Liver (tissue), 9 donors: ENCODE results near the gene ARSJ. TPM values are rescaled to one million over a fixed set of nuclear protein-coding genes. Genes with fewer than 3 reads are reported as not detected.

Experiments used
- DNase-seq: peaks from one replicate; pipeline ENCODE4 v3.0.0-alpha.2; 2017; ENCODE audit warnings: low spot score
- H3K27ac ChIP-seq, 2 donors: one replicate each; pipeline ENCODE4 v1.7.0; 2013; ENCODE audit warnings: inconsistent platforms in 2 of 2, low read length in 2 of 2, control low read depth in 1 of 2, low read depth in 1 of 2, mild to moderate bottlenecking in 1 of 2
- H3K27me3 ChIP-seq, 4 donors: one replicate each; pipeline versions ENCODE4 v1.6.1 to v1.7.0; 2013; ENCODE audit warnings: low read length in 3 of 4, inconsistent platforms in 1 of 4, mild to moderate bottlenecking in 1 of 4, moderate library complexity in 1 of 4; ENCODE audit not compliant: control insufficient read depth in 4 of 4, insufficient read depth in 4 of 4
- H3K36me3 ChIP-seq, 4 donors: one replicate each; pipeline versions ENCODE4 v1.6.1 to v1.7.0; 2013; ENCODE audit warnings: low read length in 3 of 4, mild to moderate bottlenecking in 3 of 4, low read depth in 1 of 4, moderate library complexity in 1 of 4; ENCODE audit not compliant: control insufficient read depth in 4 of 4, insufficient read depth in 3 of 4
- H3K4me1 ChIP-seq, 4 donors: one replicate each; pipeline versions ENCODE4 v1.6.1 to v1.7.0; 2013; ENCODE audit warnings: low read length in 3 of 4, mild to moderate bottlenecking in 3 of 4, moderate library complexity in 1 of 4; ENCODE audit not compliant: control insufficient read depth in 4 of 4, insufficient read depth in 4 of 4
- H3K4me3 ChIP-seq, 3 donors: one replicate each; pipeline versions ENCODE4 v1.6.1 to v1.7.0; 2013; ENCODE audit warnings: low read length in 3 of 3, control low read depth in 1 of 3, low read depth in 1 of 3, mild to moderate bottlenecking in 1 of 3
- H3K9ac ChIP-seq, 2 donors: one replicate each; pipeline ENCODE4 v1.7.0; 2013; ENCODE audit warnings: low read length in 2 of 2, mild to moderate bottlenecking in 2 of 2, moderate library complexity in 2 of 2, control low read depth in 1 of 2, low read depth in 1 of 2
- H3K9me3 ChIP-seq, 4 donors: one replicate each; pipeline versions ENCODE4 v1.6.1 to v1.7.0; 2013; ENCODE audit warnings: low read length in 3 of 4; ENCODE audit not compliant: control insufficient read depth in 4 of 4
- EGR1 ChIP-seq, 2 donors: IDR thresholded peaks; 2 replicates each; pipeline ENCODE4 v1.6.1; 2016 to 2018; ENCODE audit warnings: antibody characterized with exemption in 2 of 2, low read depth in 2 of 2
- FOXA1 ChIP-seq: IDR thresholded peaks from 2 replicates; pipeline ENCODE4 v1.6.1; 2016; ENCODE audit warnings: antibody characterized with exemption
- FOXA2 ChIP-seq: IDR thresholded peaks from 2 replicates; pipeline ENCODE4 v1.6.1; 2016; ENCODE audit warnings: antibody characterized with exemption
- GABPA ChIP-seq, 2 donors: IDR thresholded peaks in 1 of 2; conservative IDR thresholded peaks in 1 of 2; 2 replicates each; pipeline ENCODE4 v1.6.1; 2016; ENCODE audit warnings: antibody characterized with exemption in 2 of 2, mild to moderate bottlenecking in 1 of 2, moderate library complexity in 1 of 2
- HNF4A ChIP-seq, 2 donors: conservative IDR thresholded peaks; 2 replicates each; pipeline ENCODE4 v1.6.1; 2016; ENCODE audit warnings: antibody characterized with exemption in 2 of 2, mild to moderate bottlenecking in 2 of 2
- HNF4G ChIP-seq: IDR thresholded peaks from 2 replicates; pipeline ENCODE4 v1.6.1; 2016; ENCODE audit warnings: antibody characterized with exemption
- JUND ChIP-seq, 2 donors: IDR thresholded peaks; 2 replicates each; pipeline ENCODE4 v1.6.1; 2016; ENCODE audit warnings: antibody characterized with exemption in 2 of 2
- NR2F2 ChIP-seq: IDR thresholded peaks from 2 replicates; pipeline ENCODE4 v1.6.1; 2016; ENCODE audit warnings: antibody characterized with exemption
- RAD21 ChIP-seq, 2 donors: IDR thresholded peaks; 2 replicates each; pipeline ENCODE4 v1.6.1; 2016; ENCODE audit warnings: antibody characterized with exemption in 2 of 2, mild to moderate bottlenecking in 2 of 2
- RXRA ChIP-seq, 2 donors: IDR thresholded peaks; 2 replicates each; pipeline ENCODE4 v1.6.1; 2017 to 2018; ENCODE audit warnings: antibody characterized with exemption in 2 of 2, mild to moderate bottlenecking in 1 of 2
- SP1 ChIP-seq: IDR thresholded peaks from 2 replicates; pipeline ENCODE4 v1.6.1; 2018; ENCODE audit warnings: antibody characterized with exemption, mild to moderate bottlenecking
- TAF1 ChIP-seq: conservative IDR thresholded peaks from 2 replicates; pipeline ENCODE4 v1.6.1; 2016; ENCODE audit warnings: antibody characterized with exemption, mild to moderate bottlenecking
- YY1 ChIP-seq: IDR thresholded peaks from 2 replicates; pipeline ENCODE4 v1.6.1; 2016; ENCODE audit warnings: antibody characterized with exemption, mild to moderate bottlenecking
- WGBS: extraction: QIAGEN DNeasy Blood & Tissue Kit; methylation state at CpG from one replicate; pipeline ENCODE4 v1.1.7; 2013; 5-methylcytosine and 5-hydroxymethylcytosine counted together
- polyA plus RNA-seq, 2 donors: library from polyadenylated mRNA; stranded (reverse) in 1 of 2; unstranded in 1 of 2; fragments of 200-250 nt in 1 of 2; fragments of >200 nt in 1 of 2; fragmentation: Nextera tagmentation in 1 of 2; extraction: Ambion mirVana in 1 of 2; gene quantifications; one replicate each; pipeline versions ENCODE4 v1.2.1 to v1.2.3, GENCODE V29; 2013 to 2015
- total RNA-seq, 2 donors: library from RNA; depleted of rRNA; stranded (reverse); fragments of >200 nt; gene quantifications; one replicate each; pipeline ENCODE4 v1.2.3, GENCODE V29; 2014
- TF ChIP-seq, protein P1 (sequence below): fragments of 150-350 bp; IDR thresholded peaks from 2 replicates; pipeline ENCODE4 v1.5.1; 2017; ENCODE audit warnings: improper control_type of control experiment, low read depth, low read length; ENCODE audit not compliant: missing input control
- TF ChIP-seq, protein P2 (sequence below): IDR thresholded peaks from 2 replicates; pipeline ENCODE4 v1.6.1; 2016; ENCODE audit warnings: antibody characterized with exemption
- TF ChIP-seq, protein P3 (sequence below): IDR thresholded peaks from 2 replicates; pipeline ENCODE4 v1.6.1; 2016; ENCODE audit warnings: antibody characterized with exemption, mild to moderate bottlenecking
- TF ChIP-seq, protein P4 (sequence below): IDR thresholded peaks from 2 replicates; pipeline ENCODE4 v1.6.1; 2016; ENCODE audit warnings: antibody characterized with exemption
- donor health status: healthy.
- donor health status: healthy.
- donor health status: healthy.
- donor health status: healthy.
- donor health status: healthy.

Gene ARSJ
- total and polyA plus RNA-seq, 4 donors, result 0.56 to 1.8 (median 0.95) TPM

DNA sequence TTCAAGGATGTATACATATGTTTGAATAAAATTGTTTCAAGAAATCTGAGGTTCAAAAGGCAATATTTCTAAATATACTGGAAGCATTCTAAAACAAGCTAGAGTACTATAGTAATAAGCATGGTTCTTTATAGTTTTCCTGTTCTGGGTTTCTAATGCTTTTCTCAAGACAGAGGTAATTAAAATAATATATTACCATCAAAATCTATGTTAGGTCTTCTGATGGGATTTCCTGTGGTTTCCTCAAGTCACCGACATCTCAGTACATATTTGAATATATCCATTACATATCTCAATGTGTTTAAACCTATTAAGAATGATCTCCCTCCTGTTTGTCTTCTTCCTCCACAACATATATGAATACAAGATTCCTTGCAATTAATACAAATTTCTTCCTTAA lies 25.6 kb downstream of the ARSJ start:
- no peak for DNase-seq
- no peaks in the 10 kb centered on the region for H3K36me3 ChIP-seq
- no peak overlapping the region for H3K4me3 ChIP-seq
- TF ChIP-seq, protein P1, sequence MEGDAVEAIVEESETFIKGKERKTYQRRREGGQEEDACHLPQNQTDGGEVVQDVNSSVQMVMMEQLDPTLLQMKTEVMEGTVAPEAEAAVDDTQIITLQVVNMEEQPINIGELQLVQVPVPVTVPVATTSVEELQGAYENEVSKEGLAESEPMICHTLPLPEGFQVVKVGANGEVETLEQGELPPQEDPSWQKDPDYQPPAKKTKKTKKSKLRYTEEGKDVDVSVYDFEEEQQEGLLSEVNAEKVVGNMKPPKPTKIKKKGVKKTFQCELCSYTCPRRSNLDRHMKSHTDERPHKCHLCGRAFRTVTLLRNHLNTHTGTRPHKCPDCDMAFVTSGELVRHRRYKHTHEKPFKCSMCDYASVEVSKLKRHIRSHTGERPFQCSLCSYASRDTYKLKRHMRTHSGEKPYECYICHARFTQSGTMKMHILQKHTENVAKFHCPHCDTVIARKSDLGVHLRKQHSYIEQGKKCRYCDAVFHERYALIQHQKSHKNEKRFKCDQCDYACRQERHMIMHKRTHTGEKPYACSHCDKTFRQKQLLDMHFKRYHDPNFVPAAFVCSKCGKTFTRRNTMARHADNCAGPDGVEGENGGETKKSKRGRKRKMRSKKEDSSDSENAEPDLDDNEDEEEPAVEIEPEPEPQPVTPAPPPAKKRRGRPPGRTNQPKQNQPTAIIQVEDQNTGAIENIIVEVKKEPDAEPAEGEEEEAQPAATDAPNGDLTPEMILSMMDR, result no peak
- no peak for TF ChIP-seq FOXA1
- TF ChIP-seq, protein P2, sequence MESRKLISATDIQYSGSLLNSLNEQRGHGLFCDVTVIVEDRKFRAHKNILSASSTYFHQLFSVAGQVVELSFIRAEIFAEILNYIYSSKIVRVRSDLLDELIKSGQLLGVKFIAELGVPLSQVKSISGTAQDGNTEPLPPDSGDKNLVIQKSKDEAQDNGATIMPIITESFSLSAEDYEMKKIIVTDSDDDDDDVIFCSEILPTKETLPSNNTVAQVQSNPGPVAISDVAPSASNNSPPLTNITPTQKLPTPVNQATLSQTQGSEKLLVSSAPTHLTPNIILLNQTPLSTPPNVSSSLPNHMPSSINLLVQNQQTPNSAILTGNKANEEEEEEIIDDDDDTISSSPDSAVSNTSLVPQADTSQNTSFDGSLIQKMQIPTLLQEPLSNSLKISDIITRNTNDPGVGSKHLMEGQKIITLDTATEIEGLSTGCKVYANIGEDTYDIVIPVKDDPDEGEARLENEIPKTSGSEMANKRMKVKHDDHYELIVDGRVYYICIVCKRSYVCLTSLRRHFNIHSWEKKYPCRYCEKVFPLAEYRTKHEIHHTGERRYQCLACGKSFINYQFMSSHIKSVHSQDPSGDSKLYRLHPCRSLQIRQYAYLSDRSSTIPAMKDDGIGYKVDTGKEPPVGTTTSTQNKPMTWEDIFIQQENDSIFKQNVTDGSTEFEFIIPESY, result no peak
- no peak for TF ChIP-seq HNF4A (conservative IDR thresholded peaks at IDR 0.05)
- no peak for TF ChIP-seq GABPA (IDR thresholded peaks at IDR 0.05 in 1 of 2, conservative IDR thresholded peaks at IDR 0.05 in 1 of 2)
- TF ChIP-seq EGR1 (IDR thresholded peaks at IDR 0.05; ENCODE audit: low read depth in 2 of 2), result no peak
- no peak for TF ChIP-seq FOXA2
- TF ChIP-seq, protein P3, sequence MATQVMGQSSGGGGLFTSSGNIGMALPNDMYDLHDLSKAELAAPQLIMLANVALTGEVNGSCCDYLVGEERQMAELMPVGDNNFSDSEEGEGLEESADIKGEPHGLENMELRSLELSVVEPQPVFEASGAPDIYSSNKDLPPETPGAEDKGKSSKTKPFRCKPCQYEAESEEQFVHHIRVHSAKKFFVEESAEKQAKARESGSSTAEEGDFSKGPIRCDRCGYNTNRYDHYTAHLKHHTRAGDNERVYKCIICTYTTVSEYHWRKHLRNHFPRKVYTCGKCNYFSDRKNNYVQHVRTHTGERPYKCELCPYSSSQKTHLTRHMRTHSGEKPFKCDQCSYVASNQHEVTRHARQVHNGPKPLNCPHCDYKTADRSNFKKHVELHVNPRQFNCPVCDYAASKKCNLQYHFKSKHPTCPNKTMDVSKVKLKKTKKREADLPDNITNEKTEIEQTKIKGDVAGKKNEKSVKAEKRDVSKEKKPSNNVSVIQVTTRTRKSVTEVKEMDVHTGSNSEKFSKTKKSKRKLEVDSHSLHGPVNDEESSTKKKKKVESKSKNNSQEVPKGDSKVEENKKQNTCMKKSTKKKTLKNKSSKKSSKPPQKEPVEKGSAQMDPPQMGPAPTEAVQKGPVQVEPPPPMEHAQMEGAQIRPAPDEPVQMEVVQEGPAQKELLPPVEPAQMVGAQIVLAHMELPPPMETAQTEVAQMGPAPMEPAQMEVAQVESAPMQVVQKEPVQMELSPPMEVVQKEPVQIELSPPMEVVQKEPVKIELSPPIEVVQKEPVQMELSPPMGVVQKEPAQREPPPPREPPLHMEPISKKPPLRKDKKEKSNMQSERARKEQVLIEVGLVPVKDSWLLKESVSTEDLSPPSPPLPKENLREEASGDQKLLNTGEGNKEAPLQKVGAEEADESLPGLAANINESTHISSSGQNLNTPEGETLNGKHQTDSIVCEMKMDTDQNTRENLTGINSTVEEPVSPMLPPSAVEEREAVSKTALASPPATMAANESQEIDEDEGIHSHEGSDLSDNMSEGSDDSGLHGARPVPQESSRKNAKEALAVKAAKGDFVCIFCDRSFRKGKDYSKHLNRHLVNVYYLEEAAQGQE, result no peak
- TF ChIP-seq RAD21 (IDR thresholded peaks at IDR 0.05), result no peak
- TF ChIP-seq YY1, result no peak
- H3K9me3 ChIP-seq, result no peaks in the 10 kb centered on the region
- no peak overlapping the region for H3K27ac ChIP-seq
- H3K27me3 ChIP-seq, result no peaks in the 10 kb centered on the region
- 85% methylated on average over 1 of the region's 1 CpG for WGBS
- no peak overlapping the region for H3K9ac ChIP-seq
- peaks cover 3 to 9% (median 7%) of the 10 kb centered on the region in 4 donors for H3K4me1 ChIP-seq

DNA sequence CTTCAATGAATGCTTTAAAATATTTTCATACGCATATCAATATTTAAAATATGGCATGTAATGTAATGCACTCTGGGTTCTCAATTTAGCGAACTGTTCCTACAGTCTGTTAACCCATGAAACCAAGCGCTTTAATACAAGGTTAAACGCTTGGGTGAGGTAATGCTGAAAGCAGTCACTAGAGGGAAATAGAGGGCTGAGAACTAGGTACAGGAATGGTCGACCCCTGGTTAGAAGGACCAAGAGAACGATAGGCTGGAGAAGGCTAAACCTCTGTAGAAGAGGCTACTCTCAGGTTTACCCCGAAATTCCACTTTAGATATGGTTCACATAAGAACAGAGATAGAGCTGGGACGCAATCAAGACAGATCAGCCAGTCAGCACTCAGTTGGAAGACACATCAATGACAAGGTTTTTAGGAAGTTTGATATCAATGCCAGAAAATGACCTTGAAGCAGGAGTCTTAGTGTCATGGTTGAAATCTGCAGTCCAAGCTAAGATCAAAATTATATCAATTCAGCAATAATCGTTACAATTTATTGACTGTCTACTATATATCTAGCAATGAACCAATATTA lies 26.9 kb downstream of the ARSJ start:
- Histone ChIP-seq H3K9ac (no peak overlapping the region), H3K9me3 (no peaks in the 10 kb centered on the region), H3K4me1 (peaks cover 2 to 9% (median 7%) of the 10 kb centered on the region in 4 donors), H3K27ac (no peak overlapping the region), H3K4me3 (peak overlapping the region in 1 of 3 donors; percentile 4), H3K27me3 (no peaks in the 10 kb centered on the region), H3K36me3 (no peaks in the 10 kb centered on the region)
- WGBS, result 33% methylated on average over 9 of the region's 9 CpGs
- no peak for DNase-seq
- TF ChIP-seq TAF1 (no peak), YY1 (peak; percentile 31), GABPA (IDR thresholded peaks at IDR 0.05 in 1 of 2, conservative IDR thresholded peaks at IDR 0.05 in 1 of 2) (no peak), JUND (IDR thresholded peaks at IDR 0.05) (no peak), SP1 (no peak), FOXA1 (no peak), HNF4G (no peak), NR2F2 (no peak), RXRA (IDR thresholded peaks at IDR 0.05) (no peak), RAD21 (IDR thresholded peaks at IDR 0.05) (peak; percentile 94), FOXA2 (no peak), EGR1 (IDR thresholded peaks at IDR 0.05; ENCODE audit: low read depth in 2 of 2) (no peak), HNF4A (conservative IDR thresholded peaks at IDR 0.05) (no peak)
- TF ChIP-seq, protein P4, sequence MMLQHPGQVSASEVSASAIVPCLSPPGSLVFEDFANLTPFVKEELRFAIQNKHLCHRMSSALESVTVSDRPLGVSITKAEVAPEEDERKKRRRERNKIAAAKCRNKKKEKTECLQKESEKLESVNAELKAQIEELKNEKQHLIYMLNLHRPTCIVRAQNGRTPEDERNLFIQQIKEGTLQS, result peak; percentile 12
- TF ChIP-seq, protein P3, result no peak
- TF ChIP-seq, protein P1, result peak; percentile 79
